ENCODE results near the gene NDUFS6.

DNA sequence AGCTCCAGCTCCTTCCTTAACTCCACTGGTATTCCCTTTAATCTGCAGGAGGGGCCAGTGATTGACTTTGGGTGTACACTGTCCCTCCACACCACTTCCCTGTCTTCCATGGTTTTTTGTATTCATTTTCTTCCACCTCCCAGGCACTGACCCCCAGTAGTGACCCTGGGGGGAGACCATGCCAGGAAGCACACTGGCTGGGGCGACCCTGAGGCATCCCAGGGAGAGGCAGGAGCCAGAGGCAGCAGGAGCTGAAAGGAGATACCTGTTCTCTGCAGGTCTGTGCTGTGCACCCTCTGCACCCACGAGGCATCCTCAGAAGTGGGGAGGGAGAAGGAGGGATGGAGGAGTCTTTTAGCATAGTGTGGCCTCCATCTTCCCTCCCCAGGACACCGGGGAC is 53.9 kb downstream of the NDUFS6 start:
- TF ChIP-seq EP300 (conservative IDR thresholded peaks at IDR 0.05; ENCODE audit: poor library complexity, severe bottlenecking) = no peak
- TF ChIP-seq, protein P1, sequence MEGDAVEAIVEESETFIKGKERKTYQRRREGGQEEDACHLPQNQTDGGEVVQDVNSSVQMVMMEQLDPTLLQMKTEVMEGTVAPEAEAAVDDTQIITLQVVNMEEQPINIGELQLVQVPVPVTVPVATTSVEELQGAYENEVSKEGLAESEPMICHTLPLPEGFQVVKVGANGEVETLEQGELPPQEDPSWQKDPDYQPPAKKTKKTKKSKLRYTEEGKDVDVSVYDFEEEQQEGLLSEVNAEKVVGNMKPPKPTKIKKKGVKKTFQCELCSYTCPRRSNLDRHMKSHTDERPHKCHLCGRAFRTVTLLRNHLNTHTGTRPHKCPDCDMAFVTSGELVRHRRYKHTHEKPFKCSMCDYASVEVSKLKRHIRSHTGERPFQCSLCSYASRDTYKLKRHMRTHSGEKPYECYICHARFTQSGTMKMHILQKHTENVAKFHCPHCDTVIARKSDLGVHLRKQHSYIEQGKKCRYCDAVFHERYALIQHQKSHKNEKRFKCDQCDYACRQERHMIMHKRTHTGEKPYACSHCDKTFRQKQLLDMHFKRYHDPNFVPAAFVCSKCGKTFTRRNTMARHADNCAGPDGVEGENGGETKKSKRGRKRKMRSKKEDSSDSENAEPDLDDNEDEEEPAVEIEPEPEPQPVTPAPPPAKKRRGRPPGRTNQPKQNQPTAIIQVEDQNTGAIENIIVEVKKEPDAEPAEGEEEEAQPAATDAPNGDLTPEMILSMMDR (IDR thresholded peaks at IDR 0.05; ENCODE audit: poor library complexity, severe bottlenecking) = no peak
- TF ChIP-seq MXI1 (conservative IDR thresholded peaks at IDR 0.05; ENCODE audit: poor library complexity, severe bottlenecking) = no peak
- no peak for TF ChIP-seq TAF1 (IDR thresholded peaks at IDR 0.05; ENCODE audit: low read depth)

Data from neural cell (in vitro differentiated cells).